HG03442 (cell line): ENCODE measurements around the gene AHDC1.

Source experiments
- ATAC-seq: cut with Tn5 transposase; IDR thresholded peaks from one replicate; pipeline ENCODE4 v1.9.1; 2021; ENCODE audit warnings: mild to moderate bottlenecking, moderate library complexity; ENCODE audit not compliant: unreplicated experiment

Gene AHDC1

DNA sequence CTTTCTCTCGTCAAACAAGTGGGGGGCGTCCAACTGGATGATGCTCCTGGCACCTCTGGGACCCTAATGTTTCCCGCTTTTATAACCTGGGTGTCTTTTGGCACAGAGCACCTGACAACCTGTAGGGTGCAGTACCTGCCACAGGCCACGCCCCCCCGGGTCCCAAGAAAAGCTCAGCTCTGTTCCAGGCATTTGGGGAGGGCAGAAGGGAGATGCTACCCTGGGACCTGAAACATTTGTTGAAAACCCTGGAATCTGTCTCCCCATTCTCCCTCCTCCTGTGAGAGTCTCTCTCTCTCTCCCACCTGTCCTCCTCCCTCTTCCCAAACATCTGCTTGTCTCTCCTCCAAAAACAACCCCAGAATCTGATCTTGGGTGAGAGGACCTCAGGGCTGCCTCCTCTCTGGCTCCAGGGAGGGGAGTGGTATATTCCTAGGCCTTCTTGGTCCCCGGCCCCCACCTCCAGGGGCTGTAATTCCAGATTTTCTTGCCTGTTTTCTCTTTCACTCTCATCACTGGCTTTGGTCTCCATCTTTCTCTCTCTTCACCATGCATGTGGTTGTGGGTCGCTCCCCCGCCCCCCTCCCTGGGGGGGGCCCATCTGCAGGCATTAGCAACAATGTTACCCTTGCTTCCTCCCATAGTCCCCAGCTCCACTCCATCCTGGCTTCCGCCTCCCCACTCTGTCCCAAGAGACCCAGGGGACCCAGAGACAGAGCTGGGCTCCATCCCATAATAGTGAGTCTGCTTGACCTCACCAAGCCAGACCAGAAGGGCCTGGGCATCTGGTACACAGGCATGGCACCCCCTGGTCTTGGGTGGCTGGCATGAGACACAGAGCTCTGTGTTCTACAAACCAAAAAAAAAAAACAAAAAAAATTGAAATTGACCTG, 4.1 kb downstream of the AHDC1 start:
- ATAC-seq, result no peak

DNA sequence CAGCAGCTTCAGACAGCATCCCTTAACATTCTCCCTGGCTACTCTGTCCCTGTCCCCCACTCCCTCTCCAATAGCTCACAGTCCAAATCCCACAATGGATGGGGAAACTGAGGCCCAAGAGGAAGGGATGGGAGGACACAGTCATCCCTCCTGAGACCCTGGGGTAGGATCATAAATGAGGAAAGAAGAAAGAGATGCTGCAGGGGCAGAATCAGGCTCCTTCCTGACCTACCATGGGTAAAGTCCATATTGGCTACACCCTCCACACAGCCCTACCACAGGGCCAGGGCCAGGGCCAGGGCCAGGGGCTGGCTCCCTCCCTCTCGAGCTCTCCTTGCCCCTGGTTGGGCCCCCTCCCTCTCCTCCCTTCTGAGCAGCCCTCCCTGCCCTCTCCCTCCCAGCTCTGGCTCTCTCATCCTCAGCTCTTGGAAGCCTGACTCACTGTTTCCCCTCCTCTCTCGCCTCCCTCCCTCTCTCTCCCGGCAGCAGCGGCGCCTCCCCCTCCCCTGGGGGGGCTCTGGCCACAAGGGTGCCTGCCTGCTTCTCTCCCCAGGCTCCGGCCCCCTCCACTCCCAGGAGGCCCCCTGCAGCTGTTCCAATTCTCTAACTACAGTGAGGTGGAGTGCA, 4.9 kb downstream of the AHDC1 start:
- ATAC-seq, result no peak

DNA sequence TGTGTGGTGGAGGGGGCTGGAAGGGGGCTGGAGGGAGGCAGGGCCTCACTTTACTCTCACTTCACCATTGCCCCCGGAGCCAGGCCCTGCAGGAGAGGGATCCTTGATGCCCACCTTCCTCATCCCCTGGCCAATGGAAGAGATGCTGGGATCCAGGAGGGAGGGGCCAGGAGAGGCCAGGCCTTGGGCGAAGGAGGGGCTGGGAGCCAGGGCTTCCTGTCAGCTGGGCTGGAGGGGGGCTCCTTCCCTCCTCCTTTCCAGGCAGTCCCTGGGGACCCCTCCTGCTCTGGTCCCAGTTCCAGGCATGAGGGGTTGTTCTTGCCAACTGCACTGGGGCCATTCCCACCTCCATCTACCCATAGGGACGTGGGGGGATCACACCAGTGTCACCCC, 5.7 kb downstream of the AHDC1 start:
- ATAC-seq, result no peak

DNA sequence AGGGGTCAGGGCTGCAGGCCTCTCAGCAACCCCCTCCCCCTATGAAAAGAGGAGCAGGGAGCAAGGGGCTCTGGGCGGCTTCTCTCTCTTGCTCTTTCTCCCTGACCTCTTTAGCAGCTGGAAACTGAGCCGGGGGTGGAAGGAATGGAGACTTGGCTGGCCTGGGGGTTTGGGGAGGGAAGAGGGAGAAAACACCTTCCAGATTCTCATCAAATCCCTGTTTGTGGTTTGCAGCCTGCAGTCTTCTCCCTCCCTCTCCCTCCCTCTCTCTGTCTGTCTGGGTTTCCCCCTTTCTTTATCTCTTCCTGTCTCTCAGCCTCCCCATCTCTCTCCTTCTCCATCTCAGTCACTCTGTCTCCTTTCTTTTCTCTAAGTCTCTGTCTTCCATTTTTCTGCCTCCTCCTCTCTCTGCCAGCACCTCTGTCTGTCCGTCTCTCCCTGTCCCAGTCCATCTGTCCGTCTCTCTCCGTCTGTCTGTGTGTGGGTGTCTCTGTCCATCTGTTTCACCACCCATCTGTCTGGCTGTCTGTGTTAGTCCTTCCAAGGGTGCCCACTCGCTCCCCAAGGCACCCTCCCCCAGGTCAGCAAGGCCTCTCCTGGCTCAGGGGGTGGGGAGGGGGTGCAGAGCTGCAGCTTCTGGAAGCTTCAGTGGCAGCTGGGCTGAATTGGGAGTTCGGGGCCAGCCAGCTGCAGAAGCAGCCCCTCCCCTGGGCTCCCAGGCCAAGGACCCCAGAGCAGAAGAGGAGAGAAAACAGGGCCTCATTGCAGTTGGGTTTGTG, 6.2 kb downstream of the AHDC1 start:
- no peak for ATAC-seq

DNA sequence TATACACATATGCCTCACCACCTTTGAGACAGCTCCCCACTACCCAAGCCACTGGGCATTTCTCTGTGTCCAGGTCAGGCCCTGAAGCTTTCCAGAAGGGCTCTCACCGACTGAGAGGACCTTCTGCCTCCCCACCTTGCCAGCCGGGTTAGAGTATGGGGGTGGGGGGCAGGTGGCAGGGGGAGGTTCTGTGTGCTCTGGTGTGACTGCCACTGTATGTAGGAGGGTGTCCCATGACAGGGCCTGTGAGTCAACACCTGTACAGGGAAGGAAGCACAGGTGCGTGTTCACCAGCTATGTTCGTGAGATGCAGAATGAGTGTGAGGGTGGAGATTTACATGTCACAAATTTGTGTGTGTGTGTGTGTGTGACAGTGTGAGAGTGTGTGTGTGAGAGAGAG, 7.0 kb downstream of the AHDC1 start:
- ATAC-seq, result no peak

DNA sequence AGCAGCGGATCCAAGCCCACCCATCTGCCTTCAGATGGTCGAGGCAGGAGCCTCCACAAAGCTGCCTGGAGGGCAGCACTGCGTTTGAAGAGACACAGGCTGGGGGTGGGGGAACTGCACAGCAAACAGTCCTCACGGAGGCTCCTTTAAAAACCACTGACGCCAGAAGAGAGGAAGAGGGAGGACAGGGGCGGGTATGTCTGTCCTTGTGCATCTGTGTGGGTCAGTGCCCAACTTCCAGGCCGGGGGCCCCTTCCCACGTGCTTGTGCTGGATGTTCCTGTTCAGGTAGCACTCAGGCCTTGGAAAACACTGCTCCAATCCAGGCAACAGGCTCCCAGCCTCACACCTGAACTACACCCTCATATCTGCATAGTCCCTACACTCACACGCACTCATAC, 7.7 kb downstream of the AHDC1 start:
- ATAC-seq, result no peak

DNA sequence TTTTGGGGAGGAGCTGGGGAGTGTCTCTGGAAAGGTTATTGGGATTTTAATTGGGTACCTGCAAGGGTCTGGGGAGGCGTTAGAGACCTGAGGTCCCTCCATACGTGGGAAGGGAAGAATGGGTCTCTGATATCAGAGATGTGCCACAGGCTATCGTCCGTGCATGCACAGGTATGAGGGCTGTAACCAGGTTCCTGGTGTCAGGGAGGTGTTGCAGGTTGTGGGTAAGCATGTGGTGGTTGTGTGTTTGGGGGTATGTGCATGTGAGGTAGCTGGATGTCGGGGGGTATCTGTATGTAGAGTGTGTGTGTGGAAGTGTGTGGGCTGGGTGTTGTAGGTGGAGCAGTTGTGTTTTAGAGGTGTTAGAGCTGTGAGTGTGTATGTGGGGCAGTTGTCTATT, 8.3 kb downstream of the AHDC1 start:
- ATAC-seq, result no peak

DNA sequence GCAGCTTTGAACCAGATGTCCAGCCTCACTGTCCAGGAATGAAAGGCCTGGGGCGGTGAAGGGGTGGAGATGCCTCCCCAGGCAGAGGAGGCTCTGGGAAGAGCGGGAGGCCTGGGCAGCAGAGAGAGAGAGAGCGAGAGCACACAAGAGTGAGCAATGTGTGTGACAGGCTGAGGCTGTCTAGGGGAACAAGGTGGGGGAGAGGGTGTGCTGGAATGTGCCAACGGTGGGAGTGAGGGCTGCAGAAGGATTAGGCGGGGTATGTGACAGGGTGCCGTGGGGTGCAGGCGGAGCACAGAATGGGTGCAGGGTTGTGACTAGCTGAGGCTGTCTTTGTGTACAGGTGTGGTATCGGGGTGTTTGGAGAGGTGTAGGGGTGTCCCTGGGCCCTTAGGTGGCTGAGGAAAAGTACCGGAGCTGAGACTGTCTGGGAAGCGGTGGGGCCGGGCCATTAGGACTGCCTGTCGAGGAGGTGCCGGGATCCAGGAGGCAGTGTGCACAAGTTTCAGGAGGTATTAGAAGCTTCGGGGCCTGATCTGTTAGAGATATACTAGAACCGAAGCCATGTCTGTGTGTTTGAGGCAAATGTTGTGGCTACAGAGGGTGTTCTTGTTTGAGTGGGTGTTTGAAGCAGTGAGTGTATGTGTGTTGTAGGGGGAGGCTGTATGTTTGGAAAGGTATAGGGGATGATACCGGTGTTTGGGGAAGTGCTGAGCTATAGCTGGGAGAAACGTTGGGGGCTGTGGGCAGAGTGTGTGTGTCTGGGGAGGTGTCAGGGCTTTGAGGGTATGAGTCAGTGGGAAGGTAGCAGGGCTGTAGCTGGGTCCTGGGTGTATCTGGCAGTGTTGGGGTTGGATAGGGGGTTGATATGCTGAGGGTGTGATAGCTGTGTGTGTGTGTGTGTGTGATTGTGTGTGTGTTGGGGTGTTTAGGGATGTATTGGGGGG, 9.1 kb downstream of the AHDC1 start:
- no peak for ATAC-seq

DNA sequence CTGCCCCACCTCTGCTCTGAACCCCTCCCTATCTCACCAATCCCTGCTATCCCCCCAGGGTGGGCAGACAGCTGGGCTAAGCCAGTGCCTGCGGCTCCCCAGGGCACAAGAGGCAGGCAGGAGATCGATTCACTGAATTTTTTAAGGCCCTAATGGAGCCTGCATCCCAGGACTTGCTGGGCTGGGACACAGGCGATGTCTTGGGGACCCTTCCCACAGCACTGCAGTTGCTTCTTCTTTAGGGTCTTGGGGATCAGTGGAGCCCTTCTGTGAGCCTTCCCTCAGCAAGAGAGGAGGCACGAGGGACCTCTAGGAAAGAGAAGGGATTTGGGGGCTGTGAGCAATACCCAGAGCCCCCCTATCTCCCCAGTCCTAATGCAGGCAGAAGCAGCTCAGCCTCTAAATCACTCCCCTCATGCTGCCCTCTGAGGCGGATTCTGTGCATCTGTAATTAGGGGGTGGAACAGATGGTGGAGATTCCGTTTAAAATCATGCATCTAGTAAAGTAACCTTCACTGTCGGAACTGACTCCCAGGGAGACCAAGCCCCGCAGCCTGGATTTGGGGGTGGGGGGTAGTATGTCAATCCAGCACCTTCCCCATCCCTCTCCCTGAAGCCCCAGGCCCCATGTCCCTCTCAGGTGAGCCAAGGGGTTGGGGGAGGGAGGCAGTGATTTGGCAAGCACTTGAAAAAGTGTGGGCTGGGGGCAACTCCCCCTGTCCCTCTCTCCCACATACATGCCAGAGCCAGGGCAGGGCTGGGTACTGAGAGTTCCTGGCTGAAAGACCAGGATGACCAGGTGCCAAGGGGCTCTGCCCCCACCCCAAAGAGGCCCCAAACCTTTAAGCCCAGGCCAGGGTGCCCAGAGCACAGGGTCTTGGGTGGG, 10.0 kb downstream of the AHDC1 start:
- ATAC-seq, result no peak

DNA sequence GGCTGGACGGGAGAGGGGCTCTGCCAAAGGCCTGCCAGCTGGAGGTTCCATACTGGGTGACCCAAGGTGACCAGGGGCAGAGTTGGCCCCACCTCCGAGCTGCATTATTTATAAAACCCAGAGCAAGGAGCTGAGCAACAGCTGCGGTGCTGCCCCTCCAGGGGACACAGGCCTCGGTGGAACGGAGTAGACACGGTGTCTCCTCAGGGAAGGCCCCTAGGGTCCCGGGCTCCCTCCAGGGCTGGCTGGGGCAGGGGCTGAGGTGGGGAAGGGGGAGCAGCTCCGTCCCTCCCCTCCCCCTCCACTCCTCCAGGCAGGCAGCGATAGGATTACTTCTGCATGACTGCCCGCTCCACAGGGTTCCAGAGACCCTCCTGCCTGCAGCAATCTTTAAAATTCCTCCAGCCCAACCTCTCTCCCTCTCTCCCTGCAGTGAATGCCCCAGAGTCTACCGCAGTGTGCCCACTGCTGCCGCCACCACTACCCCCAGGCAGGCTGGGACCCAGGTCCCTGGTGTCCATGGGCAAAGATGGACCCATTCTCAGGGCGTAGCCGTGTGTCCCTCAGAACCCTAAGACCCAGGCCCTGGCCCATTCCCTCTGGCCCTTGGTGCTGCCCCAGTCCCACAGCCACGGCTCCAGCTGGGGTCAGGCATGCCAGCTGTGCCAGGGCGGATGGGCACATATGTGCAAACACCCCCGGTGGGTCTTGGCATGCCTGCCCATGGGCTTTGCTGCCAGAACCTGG, 10.8 kb downstream of the AHDC1 start:
- ATAC-seq, result no peak

DNA sequence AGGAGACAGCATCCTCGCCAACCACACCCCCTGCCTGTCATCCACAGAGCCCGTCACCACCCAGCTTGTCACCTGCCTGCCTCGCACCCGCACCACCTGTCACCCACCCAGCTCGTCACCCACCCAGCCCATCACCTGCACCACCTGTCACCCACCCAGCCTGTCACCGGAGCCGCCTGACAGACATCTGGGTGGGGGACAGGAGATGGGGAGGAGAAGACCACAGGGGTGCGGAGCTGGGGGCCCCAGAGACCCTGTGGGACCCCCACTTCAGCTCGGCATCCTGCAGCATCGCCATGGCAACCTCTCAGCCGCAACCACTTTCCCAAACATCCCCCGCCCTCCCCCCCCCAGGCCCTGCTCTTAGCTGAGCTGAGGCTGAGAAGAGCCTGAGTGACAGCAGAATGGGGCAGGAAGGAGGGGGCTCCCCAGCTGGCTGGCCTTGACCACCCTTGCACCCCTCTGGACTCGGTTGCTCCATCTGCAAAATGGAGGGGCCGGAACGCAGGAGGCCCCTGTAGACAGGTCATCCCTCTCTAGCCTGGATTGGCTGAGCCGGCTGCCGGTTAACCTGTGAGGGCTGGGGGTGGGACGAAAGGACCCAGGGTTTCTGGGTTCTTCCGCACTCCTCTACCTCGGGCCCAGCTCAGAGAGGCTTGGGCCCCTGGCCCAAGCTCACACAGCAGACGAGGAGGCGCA, 11.6 kb downstream of the AHDC1 start:
- no peak for ATAC-seq

DNA sequence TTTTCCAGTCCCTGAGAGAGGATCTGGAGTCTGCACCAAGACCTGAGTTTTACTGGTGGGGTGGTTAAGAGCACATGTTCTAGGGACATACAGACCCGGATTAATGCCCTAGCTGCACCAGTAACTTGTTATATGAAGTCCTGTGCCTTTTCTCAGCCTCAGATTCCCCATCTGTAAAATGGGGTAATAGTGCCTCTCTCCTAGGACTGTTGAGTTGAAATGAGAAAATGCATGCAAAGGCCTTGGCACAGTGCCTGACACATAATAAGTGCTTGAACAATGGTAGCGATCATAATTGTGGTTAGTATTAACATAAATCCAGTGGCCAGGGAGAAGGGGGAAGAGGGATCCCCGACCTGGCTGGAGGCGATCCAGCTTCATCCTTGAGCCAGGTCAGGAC, 12.3 kb downstream of the AHDC1 start:
- no peak for ATAC-seq

DNA sequence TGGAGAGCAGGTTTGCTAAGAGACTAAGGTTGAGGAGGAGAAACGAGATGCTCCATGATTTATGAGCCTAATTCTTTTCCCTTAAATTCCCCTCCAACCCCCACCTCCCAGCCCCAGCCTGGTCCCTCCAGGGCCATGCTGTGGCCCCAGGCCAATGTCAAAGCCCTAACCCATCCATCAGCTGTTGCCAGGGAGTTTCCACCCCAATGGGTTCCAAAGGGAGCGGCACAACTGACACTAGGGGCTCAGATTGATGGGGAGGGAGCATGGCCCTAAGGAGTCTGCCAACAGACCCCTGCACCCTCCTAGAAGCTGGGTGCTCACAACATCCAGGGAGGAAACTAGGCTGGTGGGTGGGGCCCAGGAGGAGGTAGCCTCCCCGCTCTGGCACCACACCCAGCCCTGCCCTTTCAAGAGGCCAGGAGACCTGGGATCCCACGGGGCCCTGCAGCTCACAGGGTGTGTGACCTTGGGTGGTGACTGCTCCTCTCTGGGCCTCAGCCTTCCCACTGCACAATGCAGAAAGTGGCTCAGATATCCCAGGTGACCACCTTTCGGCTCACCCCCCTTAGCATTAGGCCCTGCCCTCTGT, 12.9 kb downstream of the AHDC1 start:
- ATAC-seq, result no peak

DNA sequence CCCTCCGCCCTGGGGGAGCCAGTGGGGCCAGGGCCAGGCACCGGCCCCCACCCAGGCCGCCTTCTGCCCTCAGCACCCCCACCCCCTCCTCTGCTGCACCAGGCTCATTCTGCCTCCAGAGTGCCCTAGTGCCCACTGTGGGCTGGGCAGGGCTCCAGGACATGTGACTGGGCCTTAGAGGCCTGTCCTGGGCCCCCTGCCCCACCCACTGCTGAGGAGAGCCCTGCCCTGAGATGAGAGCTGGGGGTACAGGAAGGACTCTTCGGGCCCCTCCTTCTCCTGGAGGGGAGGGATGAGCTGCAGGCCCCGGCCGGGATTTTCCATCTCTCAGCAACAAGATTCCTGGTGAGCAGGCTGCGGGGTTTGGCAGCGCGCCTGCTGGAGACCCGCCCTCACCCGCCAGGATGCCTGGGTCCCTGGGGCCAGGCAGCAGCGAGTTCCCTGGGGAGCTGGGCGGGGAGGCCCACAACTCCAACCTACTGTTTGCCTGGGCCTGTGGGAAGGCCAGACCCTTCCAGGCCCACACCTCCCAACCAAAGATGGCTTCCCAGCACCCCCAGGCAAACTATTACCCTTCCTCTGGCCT, 14.0 kb downstream of the AHDC1 start:
- no peak for ATAC-seq

DNA sequence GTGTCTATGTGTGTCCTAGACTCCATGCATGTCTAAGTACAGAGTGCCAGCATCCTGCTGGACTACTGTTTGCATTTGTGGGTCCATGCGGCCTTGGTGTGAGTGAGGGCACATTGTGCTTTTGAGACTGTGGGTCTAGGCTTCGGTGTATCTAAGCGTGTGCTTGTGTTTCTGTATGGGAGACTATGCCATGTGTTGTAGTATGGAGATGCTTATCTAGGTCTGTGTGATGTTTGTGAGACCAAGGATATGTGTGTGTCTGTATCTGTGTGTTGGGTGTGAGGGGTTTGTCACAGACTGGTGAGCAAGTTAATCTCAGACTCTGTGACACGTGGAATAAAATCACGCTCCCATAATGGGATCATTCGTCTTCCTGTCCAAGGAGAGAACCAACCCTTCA, 14.5 kb downstream of the AHDC1 start:
- no peak for ATAC-seq

DNA sequence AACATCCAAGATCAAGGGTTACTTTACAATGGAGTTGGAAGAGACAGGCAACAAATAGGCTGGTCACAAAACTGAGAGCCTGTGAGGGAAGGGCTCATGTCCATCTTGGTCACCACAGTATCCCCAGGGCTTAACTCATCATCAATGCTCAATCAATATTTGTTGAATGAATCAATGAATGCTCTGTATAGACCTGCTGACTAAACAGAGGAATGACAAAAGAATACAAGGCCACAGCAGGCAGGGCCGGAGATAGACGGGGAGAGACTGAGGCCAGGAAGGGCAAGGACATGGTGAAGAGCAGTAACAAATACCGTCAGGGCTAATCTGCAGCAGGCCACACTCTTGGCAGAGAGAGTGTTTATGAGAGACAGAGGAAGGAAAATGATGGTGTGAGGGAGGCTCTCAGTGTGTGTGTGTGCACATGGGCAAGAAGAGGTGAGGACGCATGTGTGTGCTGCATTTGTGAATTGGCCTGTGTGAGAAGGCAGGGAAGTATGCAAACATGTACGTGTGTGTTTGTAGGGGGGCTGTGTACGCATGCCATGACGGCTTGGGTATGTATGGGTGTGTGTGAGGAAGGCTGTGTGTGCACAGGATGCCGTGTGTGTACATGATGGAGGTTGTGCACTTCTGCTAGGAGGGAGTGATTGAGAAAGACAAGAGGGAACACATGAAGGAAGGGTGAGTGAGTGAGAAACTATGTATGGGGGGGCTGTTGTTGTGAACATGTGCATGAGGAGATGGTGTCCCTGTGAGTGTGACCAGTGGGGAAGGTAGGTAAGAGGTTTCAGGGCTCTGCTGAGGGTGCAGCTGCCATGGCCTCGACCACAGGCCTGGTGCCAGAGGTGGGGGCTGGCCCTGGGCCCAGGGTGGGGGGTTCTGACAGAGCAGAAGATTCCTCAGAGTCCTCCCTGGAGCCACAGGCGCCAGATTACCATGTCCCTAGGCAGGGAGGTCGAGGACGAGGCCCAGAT, 15.4 kb downstream of the AHDC1 start:
- ATAC-seq, result no peak
